Measurements from ENCODE around the gene HSDL1. TPM values are rescaled to one million over a fixed set of nuclear protein-coding genes. Genes with fewer than 3 reads are reported as not detected.

HSDL1 gene
- total and polyA plus RNA-seq, 4 donors, result 59.8 to 77.2 (median 71.6) TPM

GRCh38 chr16:84177741-84178073 lies 32.7 kb upstream of the HSDL1 start:
- H3K36me3 ChIP-seq (ENCODE audit: control insufficient read depth, insufficient read depth, low read length), result peaks cover 66% of the 10 kb centered on the region
- no peak for DNase-seq (ENCODE audit: low read depth in 4 of 6, low spot score in 6 of 6)
- H3K4me3 ChIP-seq (ENCODE audit: low read depth, low read length), result no peak overlapping the region
- peaks cover 36% of the 10 kb centered on the region for H3K4me1 ChIP-seq (ENCODE audit: control insufficient read depth, insufficient read depth, low read length)
- no peaks in the 10 kb centered on the region for H3K27me3 ChIP-seq (ENCODE audit: control insufficient read depth, insufficient read depth, low read length)
- no peaks in the 10 kb centered on the region for H3K9me3 ChIP-seq (ENCODE audit: control insufficient read depth, insufficient read depth, low read length)
- 93% methylated on average over 3 of the region's 9 CpGs for WGBS (ENCODE audit: insufficient coverage)
- H3K27ac ChIP-seq (ENCODE audit: low read depth, low read length), result peak overlapping the region; percentile 73

GRCh38 chr16:84176192-84177053 lies 31.4 kb upstream of the HSDL1 start:
- no peak for DNase-seq (ENCODE audit: low read depth in 4 of 6, low spot score in 6 of 6)
- Histone ChIP-seq H3K9me3 (ENCODE audit: control insufficient read depth, insufficient read depth, low read length) (no peaks in the 10 kb centered on the region), H3K27me3 (ENCODE audit: control insufficient read depth, insufficient read depth, low read length) (no peaks in the 10 kb centered on the region), H3K4me3 (ENCODE audit: low read depth, low read length) (no peak overlapping the region), H3K4me1 (ENCODE audit: control insufficient read depth, insufficient read depth, low read length) (peaks cover 36% of the 10 kb centered on the region), H3K36me3 (ENCODE audit: control insufficient read depth, insufficient read depth, low read length) (peaks cover 54% of the 10 kb centered on the region), H3K27ac (ENCODE audit: low read depth, low read length) (peak overlapping the region; percentile 73)
- 73% methylated on average over 17 of the region's 18 CpGs for WGBS (ENCODE audit: insufficient coverage)

DNA sequence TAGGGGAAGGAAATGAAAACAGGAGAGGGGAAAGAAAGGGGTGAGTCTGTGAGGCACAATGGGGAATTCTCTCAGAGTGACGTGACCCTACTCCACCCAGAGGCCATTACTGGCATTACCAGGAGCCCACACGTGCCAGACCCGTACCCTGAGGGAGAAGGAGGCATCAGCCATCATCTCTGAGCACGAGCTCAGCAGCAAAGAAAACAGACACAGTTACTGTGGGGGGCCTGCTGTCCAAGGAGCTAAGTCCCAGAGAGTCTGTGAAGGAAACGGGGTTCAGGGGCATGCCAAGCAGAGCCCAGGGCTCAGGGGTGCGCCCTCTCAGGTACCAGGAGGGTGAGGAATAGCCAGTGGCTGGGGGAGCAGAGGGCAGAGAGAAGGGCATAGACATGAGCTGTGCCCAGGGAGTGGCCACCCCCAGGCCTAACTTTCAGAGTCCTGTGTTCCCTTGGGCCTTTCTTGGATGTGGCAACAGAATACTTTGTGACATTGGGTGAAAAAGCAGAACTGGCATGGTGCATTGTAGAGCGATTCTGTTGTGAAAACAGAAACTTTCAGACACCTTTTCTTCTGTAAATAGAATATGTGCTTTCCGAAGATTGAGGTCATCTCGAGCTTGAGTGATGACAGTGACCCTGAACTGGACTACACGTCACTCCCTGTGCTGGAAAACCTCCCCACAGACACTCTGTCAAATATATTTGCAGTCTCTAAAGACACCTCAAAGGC lies 30.5 kb upstream of the HSDL1 start:
- H3K4me3 ChIP-seq (ENCODE audit: low read depth, low read length), result no peak overlapping the region
- H3K27me3 ChIP-seq (ENCODE audit: control insufficient read depth, insufficient read depth, low read length), result no peaks in the 10 kb centered on the region
- no peaks in the 10 kb centered on the region for H3K9me3 ChIP-seq (ENCODE audit: control insufficient read depth, insufficient read depth, low read length)
- peaks cover 36% of the 10 kb centered on the region for H3K4me1 ChIP-seq (ENCODE audit: control insufficient read depth, insufficient read depth, low read length)
- DNase-seq (ENCODE audit: low read depth in 4 of 6, low spot score in 6 of 6), result peak in 4 of 6 donors; percentile 26 to 89 (median 64)
- peaks cover 45% of the 10 kb centered on the region for H3K36me3 ChIP-seq (ENCODE audit: control insufficient read depth, insufficient read depth, low read length)
- no peak overlapping the region for H3K27ac ChIP-seq (ENCODE audit: low read depth, low read length)
- WGBS (ENCODE audit: insufficient coverage), result 70% methylated on average over 6 of the region's 10 CpGs

DNA sequence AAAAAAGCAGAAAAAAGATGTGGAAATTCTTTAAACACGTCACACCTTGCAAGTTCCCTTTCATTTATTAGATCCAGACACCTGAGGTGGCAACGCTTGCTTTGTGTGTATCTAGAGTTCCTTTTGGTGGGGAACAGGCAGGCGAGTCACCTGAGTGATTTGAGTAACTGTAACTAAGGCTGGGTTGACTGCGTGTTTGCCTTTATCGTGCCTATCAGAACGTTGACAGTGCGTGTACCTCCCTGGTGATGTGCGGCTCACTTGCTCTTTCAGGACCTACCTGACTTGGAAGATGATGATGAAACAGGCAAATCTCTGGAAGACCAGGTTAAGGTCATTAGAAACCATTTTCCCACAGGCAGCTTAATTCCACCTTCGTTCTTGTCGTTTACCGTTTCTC lies 29.4 kb upstream of the HSDL1 start:
- Histone ChIP-seq H3K4me3 (ENCODE audit: low read depth, low read length) (no peak overlapping the region), H3K27ac (ENCODE audit: low read depth, low read length) (no peak overlapping the region), H3K27me3 (ENCODE audit: control insufficient read depth, insufficient read depth, low read length) (no peaks in the 10 kb centered on the region), H3K36me3 (ENCODE audit: control insufficient read depth, insufficient read depth, low read length) (peaks cover 34% of the 10 kb centered on the region), H3K4me1 (ENCODE audit: control insufficient read depth, insufficient read depth, low read length) (peaks cover 30% of the 10 kb centered on the region), H3K9me3 (ENCODE audit: control insufficient read depth, insufficient read depth, low read length) (no peaks in the 10 kb centered on the region)
- no peak for DNase-seq (ENCODE audit: low read depth in 4 of 6, low spot score in 6 of 6)
- WGBS (ENCODE audit: insufficient coverage), result 87% methylated on average over 8 of the region's 11 CpGs

DNA sequence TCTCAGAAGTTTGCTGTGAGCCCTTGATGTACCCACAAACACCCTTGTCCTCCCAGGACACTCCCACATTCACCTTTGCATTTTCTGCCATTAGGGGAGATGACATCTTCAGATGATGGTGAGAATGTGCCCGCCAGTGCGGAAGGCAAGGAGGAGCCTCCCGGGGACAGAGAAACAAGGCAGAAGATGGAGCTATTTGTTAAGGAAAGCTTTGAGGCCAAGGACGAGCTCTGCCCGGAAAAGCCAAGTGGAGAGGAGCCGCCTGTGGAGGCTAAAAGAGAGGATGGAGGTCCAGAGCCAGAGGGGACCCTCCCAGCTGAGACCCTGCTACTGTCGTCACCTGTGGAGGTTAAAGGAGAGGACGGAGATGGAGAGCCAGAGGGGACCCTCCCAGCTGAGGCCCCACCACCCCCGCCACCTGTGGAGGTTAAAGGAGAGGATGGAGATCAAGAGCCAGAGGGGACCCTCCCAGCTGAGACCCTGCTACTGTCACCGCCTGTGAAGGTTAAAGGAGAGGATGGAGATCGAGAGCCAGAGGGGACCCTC lies 24.9 kb upstream of the HSDL1 start:
- 68% methylated on average over 10 of the region's 11 CpGs for WGBS (ENCODE audit: insufficient coverage)
- H3K9me3 ChIP-seq (ENCODE audit: control insufficient read depth, insufficient read depth, low read length), result no peaks in the 10 kb centered on the region
- DNase-seq (ENCODE audit: low read depth in 4 of 6, low spot score in 6 of 6), result no peak
- H3K4me3 ChIP-seq (ENCODE audit: low read depth, low read length), result no peak overlapping the region
- no peak overlapping the region for H3K27ac ChIP-seq (ENCODE audit: low read depth, low read length)
- H3K36me3 ChIP-seq (ENCODE audit: control insufficient read depth, insufficient read depth, low read length), result no peaks in the 10 kb centered on the region
- no peaks in the 10 kb centered on the region for H3K4me1 ChIP-seq (ENCODE audit: control insufficient read depth, insufficient read depth, low read length)
- H3K27me3 ChIP-seq (ENCODE audit: control insufficient read depth, insufficient read depth, low read length), result no peaks in the 10 kb centered on the region

DNA sequence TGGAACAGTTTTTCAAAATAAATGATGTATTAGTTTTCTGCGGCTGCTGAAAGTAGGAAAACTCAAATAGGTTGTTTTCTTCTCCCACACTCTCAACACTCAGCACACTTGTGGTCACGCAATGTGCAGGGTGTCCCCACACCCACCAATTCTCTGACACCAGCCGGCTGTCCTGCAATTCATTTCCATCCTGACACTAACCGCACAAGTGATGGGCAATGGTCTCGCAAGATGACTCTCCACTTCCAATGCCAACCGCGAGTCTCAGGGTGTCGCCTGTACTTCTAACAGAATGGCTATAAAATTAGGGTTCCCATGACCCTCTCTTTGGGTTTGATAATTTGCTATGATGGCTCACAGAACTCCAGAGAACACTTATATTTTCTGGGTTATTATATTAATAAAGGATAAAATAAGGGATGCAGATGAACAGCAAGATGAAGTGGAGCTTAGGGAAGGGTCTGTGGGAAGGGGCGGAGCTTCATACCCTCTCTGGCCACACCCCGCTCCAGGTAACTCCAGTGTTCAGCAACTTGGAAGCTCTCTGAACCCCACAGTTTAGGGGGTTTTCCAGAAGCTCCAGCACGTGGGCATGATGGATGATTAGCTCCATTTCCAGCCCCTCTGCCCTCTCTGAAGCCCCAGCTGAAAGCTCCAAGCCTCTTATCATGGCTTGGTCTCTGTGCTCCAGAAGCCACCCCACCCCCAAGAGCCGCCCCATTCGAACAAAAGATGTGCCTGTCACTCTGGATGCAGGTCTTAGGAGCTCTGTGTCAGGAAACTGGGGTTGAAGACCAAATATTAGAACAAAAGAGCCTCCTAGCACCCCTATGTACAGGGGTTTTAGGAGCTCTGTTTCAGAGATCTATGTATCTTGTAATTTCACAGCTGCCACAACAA lies 22.1 kb upstream of the HSDL1 start:
- DNase-seq (ENCODE audit: low read depth in 4 of 6, low spot score in 6 of 6), result no peak
- Histone ChIP-seq H3K4me3 (ENCODE audit: low read depth, low read length) (no peak overlapping the region), H3K9me3 (ENCODE audit: control insufficient read depth, insufficient read depth, low read length) (no peaks in the 10 kb centered on the region), H3K4me1 (ENCODE audit: control insufficient read depth, insufficient read depth, low read length) (no peaks in the 10 kb centered on the region), H3K27me3 (ENCODE audit: control insufficient read depth, insufficient read depth, low read length) (no peaks in the 10 kb centered on the region), H3K27ac (ENCODE audit: low read depth, low read length) (no peak overlapping the region), H3K36me3 (ENCODE audit: control insufficient read depth, insufficient read depth, low read length) (no peaks in the 10 kb centered on the region)
- 82% methylated on average over 7 of the region's 13 CpGs for WGBS (ENCODE audit: insufficient coverage)

DNA sequence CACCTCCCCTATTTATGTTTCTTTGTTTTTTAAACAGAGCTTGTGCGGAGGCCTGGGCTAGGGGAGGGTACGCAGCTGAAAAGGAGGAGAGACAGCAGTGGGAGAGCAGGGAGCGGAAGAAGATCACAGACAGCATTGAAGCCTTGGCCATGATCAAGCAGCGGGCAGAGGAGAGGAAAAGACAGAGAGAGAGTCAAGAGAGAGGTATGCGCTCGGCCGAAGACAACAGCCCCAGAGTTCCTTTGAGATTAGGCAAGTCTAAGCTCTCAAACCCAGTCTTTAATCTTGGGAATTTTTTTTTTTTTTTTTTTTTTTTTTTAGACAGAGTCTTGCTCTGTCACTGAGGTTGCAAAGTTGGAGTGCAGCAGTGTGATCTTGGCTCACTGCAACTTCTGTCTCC lies 20.8 kb upstream of the HSDL1 start:
- H3K4me1 ChIP-seq (ENCODE audit: control insufficient read depth, insufficient read depth, low read length), result no peaks in the 10 kb centered on the region
- no peaks in the 10 kb centered on the region for H3K36me3 ChIP-seq (ENCODE audit: control insufficient read depth, insufficient read depth, low read length)
- no peak for DNase-seq (ENCODE audit: low read depth in 4 of 6, low spot score in 6 of 6)
- no peaks in the 10 kb centered on the region for H3K27me3 ChIP-seq (ENCODE audit: control insufficient read depth, insufficient read depth, low read length)
- H3K4me3 ChIP-seq (ENCODE audit: low read depth, low read length), result no peak overlapping the region
- H3K9me3 ChIP-seq (ENCODE audit: control insufficient read depth, insufficient read depth, low read length), result no peaks in the 10 kb centered on the region
- 91% methylated on average over 7 of the region's 7 CpGs for whole genome bisulfite sequencing (ENCODE audit: insufficient coverage)
- H3K27ac ChIP-seq (ENCODE audit: low read depth, low read length), result no peak overlapping the region

- H3K9me3 ChIP-seq (ENCODE audit: control insufficient read depth, insufficient read depth, low read length), result no peaks in the 10 kb centered on the region
- H3K27ac ChIP-seq (ENCODE audit: low read depth, low read length), result no peak overlapping the region
- no peak overlapping the region for H3K4me3 ChIP-seq (ENCODE audit: low read depth, low read length)
- no peaks in the 10 kb centered on the region for H3K4me1 ChIP-seq (ENCODE audit: control insufficient read depth, insufficient read depth, low read length)
- no peak for DNase-seq (ENCODE audit: low read depth in 4 of 6, low spot score in 6 of 6)
- no peaks in the 10 kb centered on the region for H3K27me3 ChIP-seq (ENCODE audit: control insufficient read depth, insufficient read depth, low read length)
- WGBS (ENCODE audit: insufficient coverage), result 40% methylated on average over 1 of the region's 3 CpGs
- no peaks in the 10 kb centered on the region for H3K36me3 ChIP-seq (ENCODE audit: control insufficient read depth, insufficient read depth, low read length)
Observed at GRCh38 chr16:84161801-84162200, 16.8 kb upstream of the HSDL1 start.

GRCh38 chr16:84161037-84161436 lies 16.1 kb upstream of the HSDL1 start:
- WGBS (ENCODE audit: insufficient coverage), result 85% methylated on average over 10 of the region's 10 CpGs
- Histone ChIP-seq H3K4me3 (ENCODE audit: low read depth, low read length) (no peak overlapping the region), H3K27ac (ENCODE audit: low read depth, low read length) (no peak overlapping the region), H3K9me3 (ENCODE audit: control insufficient read depth, insufficient read depth, low read length) (no peaks in the 10 kb centered on the region), H3K27me3 (ENCODE audit: control insufficient read depth, insufficient read depth, low read length) (no peaks in the 10 kb centered on the region), H3K4me1 (ENCODE audit: control insufficient read depth, insufficient read depth, low read length) (no peaks in the 10 kb centered on the region), H3K36me3 (ENCODE audit: control insufficient read depth, insufficient read depth, low read length) (no peaks in the 10 kb centered on the region)
- no peak for DNase-seq (ENCODE audit: low read depth in 4 of 6, low spot score in 6 of 6)

Measured in spinal cord (tissue), 10 donors.